HG03439 (cell line): ENCODE results near the gene CALD1.

ENCODE experiments used
- ATAC-seq: cut with Tn5 transposase; IDR thresholded peaks from one replicate; pipeline ENCODE4 v1.9.1; 2021; ENCODE audit warnings: mild to moderate bottlenecking, moderate library complexity; ENCODE audit not compliant: unreplicated experiment

Gene CALD1

DNA sequence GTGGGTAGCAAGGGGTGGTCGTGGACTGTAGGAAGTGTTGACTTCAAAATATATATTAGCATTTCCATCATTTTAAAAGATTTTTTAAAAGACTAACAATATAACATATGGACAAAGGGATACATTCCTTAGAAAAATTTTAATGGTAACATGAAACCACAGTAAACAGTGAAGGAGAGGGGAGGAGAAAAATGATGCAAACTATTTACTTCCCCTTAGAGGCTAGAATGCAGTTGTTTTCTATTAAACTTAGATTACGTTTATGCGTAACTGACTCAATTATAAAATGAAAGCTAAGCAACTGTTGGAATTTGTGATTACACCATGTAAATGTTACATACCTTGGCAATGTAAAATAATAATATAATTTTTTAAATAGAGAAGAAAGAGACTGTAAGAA lies 41.3 kb downstream of the CALD1 start:
- ATAC-seq = no peak

GRCh38 chr7:134823400-134823799 lies 44.0 kb downstream of the CALD1 start:
- ATAC-seq = no peak

GRCh38 chr7:134825666-134826065 lies 46.2 kb downstream of the CALD1 start:
- no peak for ATAC-seq

GRCh38 chr7:134826105-134826504 lies 46.7 kb downstream of the CALD1 start:
- no peak for ATAC-seq

DNA sequence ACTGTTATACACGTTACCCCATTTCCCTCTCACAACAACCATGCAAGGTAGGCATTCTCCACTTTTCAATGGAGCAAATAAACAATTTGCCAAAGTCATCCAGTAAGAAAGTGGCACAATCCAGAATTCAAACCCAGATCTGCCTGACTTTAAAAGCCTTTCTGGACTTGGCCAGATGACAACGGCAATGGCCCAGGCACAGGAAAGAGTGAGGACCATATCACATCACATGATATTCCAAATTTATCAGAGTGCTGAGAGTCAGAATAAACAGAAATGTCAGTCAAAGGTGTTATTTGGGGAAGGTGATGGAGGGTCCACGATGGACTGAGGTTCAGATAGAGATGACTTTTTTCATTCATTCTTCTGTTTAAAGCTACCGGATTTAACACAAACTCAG lies 48.0 kb downstream of the CALD1 start:
- no peak for ATAC-seq

DNA sequence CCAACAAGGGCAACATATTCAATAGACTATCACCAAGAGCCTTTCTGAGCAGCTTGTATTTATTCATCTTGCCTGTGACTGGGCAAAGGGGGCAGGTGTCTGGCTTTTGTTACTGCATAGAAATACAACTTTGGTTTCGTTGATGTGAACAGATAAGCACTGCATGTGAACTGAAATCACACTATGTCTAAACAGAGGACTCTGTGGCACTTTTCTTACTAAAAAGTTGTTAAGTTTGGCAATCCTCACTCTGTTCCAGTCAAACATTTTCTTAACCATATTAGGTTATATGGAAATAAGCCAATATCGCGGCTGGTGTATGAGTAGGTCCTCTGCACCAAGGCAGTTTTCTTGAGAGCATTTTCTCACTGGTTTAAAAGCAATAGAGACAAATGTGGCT lies 48.5 kb downstream of the CALD1 start:
- no peak for ATAC-seq

DNA sequence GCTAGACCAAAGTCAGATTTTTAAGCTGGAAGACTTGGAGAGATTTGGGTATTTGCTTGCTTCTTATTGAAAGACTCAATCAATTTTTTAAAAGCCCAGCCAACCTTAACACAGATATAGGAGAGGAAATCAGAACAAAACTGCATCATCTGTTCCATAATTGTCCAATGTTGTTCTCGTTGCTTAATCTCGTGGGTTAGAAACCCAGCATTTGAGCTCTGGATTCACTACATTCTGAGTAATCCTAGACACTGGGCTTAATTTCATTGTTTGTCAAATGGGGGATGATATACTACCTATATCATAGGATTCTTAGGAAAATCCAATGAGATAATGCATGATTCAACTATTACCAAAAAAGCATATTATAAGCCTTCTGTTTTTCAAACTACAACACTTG lies 48.9 kb downstream of the CALD1 start:
- ATAC-seq = no peak

- ATAC-seq = no peak
These were observed 50.0 kb downstream of the CALD1 start for GRCh38 chr7:134829380-134829986.

DNA sequence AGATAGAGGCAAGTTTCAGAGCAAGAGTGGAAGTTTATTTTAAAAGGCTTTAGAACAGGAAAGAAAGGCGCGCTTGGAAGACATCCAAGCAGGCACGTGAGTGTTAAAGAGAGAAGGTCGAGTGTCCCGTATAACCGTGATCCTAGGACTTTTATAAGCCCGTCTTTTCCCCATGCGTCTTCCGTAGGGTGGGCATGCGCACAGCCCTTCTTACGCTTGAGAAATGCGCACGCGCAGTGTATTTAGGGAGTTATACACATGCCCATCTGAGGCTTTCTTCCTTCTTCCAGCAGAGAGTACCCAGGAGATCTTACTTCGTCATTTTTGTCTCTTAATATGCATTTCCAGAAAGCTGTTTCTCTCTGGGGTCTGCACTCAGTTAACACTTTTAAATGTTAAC lies 52.4 kb downstream of the CALD1 start:
- no peak for ATAC-seq

GRCh38 chr7:134832367-134832766 lies 52.9 kb downstream of the CALD1 start:
- ATAC-seq = no peak

DNA sequence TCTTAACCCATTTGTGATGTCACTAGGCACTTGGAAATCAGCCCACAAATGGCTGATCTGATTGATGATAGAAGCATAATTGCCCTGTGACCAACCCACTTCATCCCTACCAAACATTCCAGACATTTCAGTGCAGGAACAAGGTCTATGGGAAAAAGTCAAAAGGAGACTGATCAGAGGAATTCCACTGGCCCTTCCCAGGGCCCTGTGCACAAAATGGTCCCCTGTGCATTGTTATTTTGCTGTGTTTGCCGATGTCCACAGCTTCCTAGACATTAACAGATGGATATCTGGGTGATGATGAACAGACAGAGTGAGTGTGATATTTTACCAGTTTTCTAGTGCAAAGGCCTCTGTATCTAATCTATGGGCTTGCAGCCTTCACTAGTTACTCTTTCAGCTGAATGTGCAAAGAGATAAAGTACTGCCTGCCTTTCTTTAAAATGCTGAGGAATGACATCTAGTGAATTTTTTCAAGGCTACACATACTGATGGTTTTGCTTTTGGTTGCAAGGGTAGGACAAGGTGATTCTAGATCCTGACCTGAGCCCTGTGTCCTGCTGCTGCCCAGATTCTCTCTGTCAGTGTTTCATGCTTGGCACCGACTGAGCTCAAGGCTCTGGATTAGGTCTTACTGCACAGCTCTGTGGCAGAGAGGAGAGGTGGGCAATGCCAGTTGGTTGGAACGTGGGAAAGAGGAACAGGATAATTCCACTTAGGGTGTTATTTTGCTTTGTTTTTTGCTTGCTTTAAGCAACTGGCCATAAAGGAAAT lies 55.4 kb downstream of the CALD1 start:
- no peak for ATAC-seq

DNA sequence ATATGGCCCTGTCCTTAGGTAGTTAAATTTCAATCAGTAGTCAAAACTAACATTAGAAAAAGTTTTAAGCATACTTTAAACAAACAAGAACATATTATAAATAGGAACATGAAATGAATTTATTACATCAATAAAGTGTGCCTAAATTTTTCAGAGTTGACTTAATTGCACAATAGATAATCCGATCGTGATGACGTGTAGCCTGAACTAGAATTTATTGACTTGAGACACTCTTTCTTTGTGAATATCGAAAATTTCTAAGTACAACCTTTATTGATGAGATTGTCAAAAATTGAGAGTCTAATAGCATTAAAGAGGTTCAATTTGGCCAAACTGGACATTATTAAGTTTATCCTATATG lies 56.0 kb downstream of the CALD1 start:
- ATAC-seq = no peak

- no peak for ATAC-seq
These were observed 57.0 kb downstream of the CALD1 start for GRCh38 chr7:134836447-134836846.

GRCh38 chr7:134839298-134839697 lies 59.9 kb downstream of the CALD1 start:
- no peak for ATAC-seq

DNA sequence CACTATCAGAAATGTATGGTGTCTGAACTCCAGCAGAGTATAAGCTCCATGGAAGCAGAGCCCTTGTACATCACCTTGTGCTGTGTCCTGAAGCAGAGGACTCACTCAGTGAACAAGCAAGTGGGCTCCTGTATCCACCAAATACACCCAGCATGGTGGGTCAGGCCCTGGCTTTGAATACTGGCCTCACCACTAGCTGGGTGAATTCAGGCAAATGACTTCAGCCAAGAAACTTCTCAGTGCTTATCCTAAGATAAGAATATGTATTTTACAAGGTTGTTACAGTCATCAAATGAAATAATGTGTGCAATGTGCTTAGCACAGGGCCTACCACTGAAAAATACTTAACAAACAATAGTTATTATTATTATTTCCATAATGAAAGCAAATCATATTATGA lies 62.6 kb downstream of the CALD1 start:
- no peak for ATAC-seq

GRCh38 chr7:134842886-134843430 lies 63.5 kb downstream of the CALD1 start:
- no peak for ATAC-seq

DNA sequence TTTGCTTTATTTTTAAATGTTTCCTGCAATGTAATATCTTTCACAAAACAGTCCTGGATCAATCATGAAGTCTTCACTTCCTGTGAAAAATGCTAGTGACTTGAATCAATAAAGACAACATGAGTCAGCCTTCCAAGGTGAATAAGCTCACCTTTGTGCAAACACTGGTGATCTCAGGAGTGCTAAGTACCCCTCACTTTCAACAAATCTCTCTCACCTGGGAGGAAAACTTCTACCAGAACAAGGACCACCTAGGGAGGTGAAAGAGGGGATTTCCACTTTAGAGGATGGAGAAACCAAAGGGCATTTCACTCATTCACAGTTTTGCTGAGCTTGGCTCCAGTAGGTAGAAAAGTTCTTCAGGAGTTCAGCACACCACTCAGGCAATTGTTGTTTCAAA lies 64.8 kb downstream of the CALD1 start:
- ATAC-seq = no peak

DNA sequence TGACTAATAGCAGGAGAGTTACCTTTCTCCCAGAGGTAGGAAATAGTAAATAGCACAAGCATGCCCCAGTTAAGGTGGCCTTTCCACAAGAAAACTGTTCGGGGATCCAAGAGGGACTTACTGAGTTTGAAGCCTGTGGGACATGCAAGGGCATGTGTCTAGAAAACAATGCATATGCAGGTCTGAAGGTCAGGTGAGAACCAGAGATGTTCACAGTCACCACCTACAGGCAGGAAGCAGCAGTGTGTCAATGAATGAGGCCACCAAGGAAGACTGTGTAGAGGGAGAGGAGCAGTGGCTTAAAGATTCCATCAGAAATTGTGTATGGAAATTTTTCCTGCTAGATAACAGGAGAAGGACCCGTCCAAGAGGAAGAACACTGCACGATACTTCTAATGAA lies 66.0 kb downstream of the CALD1 start:
- ATAC-seq = no peak

DNA sequence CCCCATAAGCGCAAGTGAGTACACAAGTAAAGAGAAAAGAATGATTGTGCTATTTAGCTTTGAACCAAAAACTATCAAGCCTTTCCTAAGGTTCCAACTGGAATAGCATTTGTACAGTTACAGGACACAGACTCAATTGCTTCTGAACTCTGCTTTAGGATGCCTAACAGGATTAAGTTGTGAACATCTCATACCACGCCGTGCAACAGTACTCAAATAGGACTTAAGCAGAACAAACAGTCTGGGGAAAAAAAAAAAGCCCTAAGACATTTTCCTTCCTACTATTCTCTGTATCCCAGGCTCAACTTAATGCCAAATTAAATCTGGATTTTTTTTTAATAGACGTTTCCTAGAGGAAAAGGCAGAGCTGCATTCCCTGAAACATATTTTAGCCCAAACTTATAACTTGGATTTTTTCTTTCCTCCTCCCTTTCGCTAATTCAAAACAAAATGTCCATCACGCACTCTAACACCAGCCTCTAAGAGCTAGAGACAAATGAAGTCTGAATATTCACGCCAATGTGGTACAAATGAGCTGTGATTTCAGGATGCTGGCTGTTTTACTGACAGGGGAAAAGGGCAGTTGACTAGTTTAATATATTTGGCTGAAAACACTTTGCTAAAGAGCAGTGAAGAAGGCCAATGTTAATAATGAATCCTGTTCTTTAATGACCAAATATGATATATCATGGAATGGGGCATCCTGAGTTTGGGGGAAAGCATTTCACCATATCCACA lies 68.6 kb downstream of the CALD1 start:
- no peak for ATAC-seq

- ATAC-seq = no peak
These were observed 70.6 kb downstream of the CALD1 start for GRCh38 chr7:134850066-134850465.

- no peak for ATAC-seq
These were observed 71.7 kb downstream of the CALD1 start for GRCh38 chr7:134851141-134851540.

DNA sequence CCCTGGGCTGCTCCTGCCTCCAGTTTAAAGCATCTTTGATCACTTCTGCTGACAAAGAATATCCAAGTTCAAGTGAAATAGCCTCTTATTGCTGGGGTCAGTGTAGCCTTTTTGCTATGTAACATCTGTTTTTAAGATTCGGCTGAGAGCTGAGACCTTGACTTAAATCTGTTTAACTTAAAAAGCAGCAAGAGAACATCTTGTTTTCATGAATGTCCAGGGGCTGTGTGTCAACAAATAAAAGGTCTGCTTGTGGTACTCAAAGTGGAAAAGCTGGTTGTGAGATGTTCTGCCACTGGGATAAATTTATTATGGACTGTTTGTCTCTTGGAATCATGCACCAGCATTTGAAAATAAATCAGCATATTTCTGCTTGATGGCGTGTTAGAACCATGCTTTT lies 73.2 kb downstream of the CALD1 start:
- no peak for ATAC-seq
